ENCODE results near the gene PBRM1. TPM values are rescaled to one million over a fixed set of nuclear protein-coding genes. Genes with fewer than 3 reads are reported as not detected.
A peak's percentile ranks its signal among the peaks of the same experiment; 100 is the strongest.

Gene PBRM1
- total RNA-seq, 1 donor from 2014 or later: 107 TPM

- no peak for DNase-seq (ENCODE audit: low read depth, low spot score)
- H3K4me3 Mint-ChIP-seq: no peak overlapping the region
- peak overlapping the region; percentile 50 for H3K27ac Mint-ChIP-seq (ENCODE audit: unreplicated experiment)
- H3K27me3 Mint-ChIP-seq (ENCODE audit: low read depth): no peaks in the 10 kb centered on the region
- no peaks in the 10 kb centered on the region for H3K4me1 Mint-ChIP-seq
- no peaks in the 10 kb centered on the region for H3K9me3 Mint-ChIP-seq
- no peak for TF ChIP-seq CTCF (conservative IDR thresholded peaks at IDR 0.05)
- H3K36me3 Mint-ChIP-seq (ENCODE audit: low read depth): no peaks in the 10 kb centered on the region
Measured at GRCh38 chr3:52515192-52515591, 170.5 kb downstream of the PBRM1 start.

- DNase-seq (ENCODE audit: low read depth, low spot score): no peak
- Mint-ChIP-seq H3K4me3 (no peak overlapping the region), H3K27ac (ENCODE audit: unreplicated experiment) (no peak overlapping the region), H3K27me3 (ENCODE audit: low read depth) (no peaks in the 10 kb centered on the region), H3K36me3 (ENCODE audit: low read depth) (no peaks in the 10 kb centered on the region), H3K4me1 (no peaks in the 10 kb centered on the region), H3K9me3 (no peaks in the 10 kb centered on the region)
- no peak for TF ChIP-seq CTCF (conservative IDR thresholded peaks at IDR 0.05)
Measured at GRCh38 chr3:52514576-52514975, 171.1 kb downstream of the PBRM1 start.

GRCh38 chr3:52513281-52513680, 172.4 kb downstream of the PBRM1 start:
- Mint-ChIP-seq H3K9me3 (no peaks in the 10 kb centered on the region), H3K27me3 (ENCODE audit: low read depth) (no peaks in the 10 kb centered on the region), H3K4me1 (no peaks in the 10 kb centered on the region), H3K27ac (ENCODE audit: unreplicated experiment) (no peak overlapping the region), H3K36me3 (ENCODE audit: low read depth) (no peaks in the 10 kb centered on the region), H3K4me3 (no peak overlapping the region)
- TF ChIP-seq CTCF (conservative IDR thresholded peaks at IDR 0.05): no peak
- no peak for DNase-seq (ENCODE audit: low read depth, low spot score)

GRCh38 chr3:52512727-52513126, 173.0 kb downstream of the PBRM1 start:
- no peak overlapping the region for H3K4me3 Mint-ChIP-seq
- no peak overlapping the region for H3K27ac Mint-ChIP-seq (ENCODE audit: unreplicated experiment)
- no peak for TF ChIP-seq CTCF (conservative IDR thresholded peaks at IDR 0.05)
- H3K4me1 Mint-ChIP-seq: no peaks in the 10 kb centered on the region
- no peaks in the 10 kb centered on the region for H3K9me3 Mint-ChIP-seq
- no peak for DNase-seq (ENCODE audit: low read depth, low spot score)
- H3K27me3 Mint-ChIP-seq (ENCODE audit: low read depth): no peaks in the 10 kb centered on the region
- H3K36me3 Mint-ChIP-seq (ENCODE audit: low read depth): no peaks in the 10 kb centered on the region

- Mint-ChIP-seq H3K9me3 (no peaks in the 10 kb centered on the region), H3K36me3 (ENCODE audit: low read depth) (no peaks in the 10 kb centered on the region), H3K4me3 (no peak overlapping the region), H3K4me1 (no peaks in the 10 kb centered on the region), H3K27ac (ENCODE audit: unreplicated experiment) (no peak overlapping the region), H3K27me3 (ENCODE audit: low read depth) (no peaks in the 10 kb centered on the region)
- DNase-seq (ENCODE audit: low read depth, low spot score): no peak
- TF ChIP-seq CTCF (conservative IDR thresholded peaks at IDR 0.05): no peak
Measured at GRCh38 chr3:52512105-52512504, 173.6 kb downstream of the PBRM1 start.

GRCh38 chr3:52511509-52511908, 174.2 kb downstream of the PBRM1 start:
- no peak overlapping the region for H3K4me3 Mint-ChIP-seq
- TF ChIP-seq CTCF (conservative IDR thresholded peaks at IDR 0.05): no peak
- no peaks in the 10 kb centered on the region for H3K36me3 Mint-ChIP-seq (ENCODE audit: low read depth)
- no peak overlapping the region for H3K27ac Mint-ChIP-seq (ENCODE audit: unreplicated experiment)
- no peaks in the 10 kb centered on the region for H3K4me1 Mint-ChIP-seq
- no peaks in the 10 kb centered on the region for H3K9me3 Mint-ChIP-seq
- DNase-seq (ENCODE audit: low read depth, low spot score): no peak
- H3K27me3 Mint-ChIP-seq (ENCODE audit: low read depth): no peaks in the 10 kb centered on the region
